Measurements from ENCODE around the gene ORMDL3. TPM values are rescaled to one million over a fixed set of nuclear protein-coding genes. Genes with fewer than 3 reads are reported as not detected.

Gene ORMDL3
- total RNA-seq, 1 donor from 2014 or later: 42.7 TPM

GRCh38 chr17:39966771-39967170 is 39.4 kb upstream of the ORMDL3 start:
- TF ChIP-seq, protein P1, sequence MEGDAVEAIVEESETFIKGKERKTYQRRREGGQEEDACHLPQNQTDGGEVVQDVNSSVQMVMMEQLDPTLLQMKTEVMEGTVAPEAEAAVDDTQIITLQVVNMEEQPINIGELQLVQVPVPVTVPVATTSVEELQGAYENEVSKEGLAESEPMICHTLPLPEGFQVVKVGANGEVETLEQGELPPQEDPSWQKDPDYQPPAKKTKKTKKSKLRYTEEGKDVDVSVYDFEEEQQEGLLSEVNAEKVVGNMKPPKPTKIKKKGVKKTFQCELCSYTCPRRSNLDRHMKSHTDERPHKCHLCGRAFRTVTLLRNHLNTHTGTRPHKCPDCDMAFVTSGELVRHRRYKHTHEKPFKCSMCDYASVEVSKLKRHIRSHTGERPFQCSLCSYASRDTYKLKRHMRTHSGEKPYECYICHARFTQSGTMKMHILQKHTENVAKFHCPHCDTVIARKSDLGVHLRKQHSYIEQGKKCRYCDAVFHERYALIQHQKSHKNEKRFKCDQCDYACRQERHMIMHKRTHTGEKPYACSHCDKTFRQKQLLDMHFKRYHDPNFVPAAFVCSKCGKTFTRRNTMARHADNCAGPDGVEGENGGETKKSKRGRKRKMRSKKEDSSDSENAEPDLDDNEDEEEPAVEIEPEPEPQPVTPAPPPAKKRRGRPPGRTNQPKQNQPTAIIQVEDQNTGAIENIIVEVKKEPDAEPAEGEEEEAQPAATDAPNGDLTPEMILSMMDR (IDR thresholded peaks at IDR 0.05): no peak
- TF ChIP-seq POLR2A (IDR thresholded peaks at IDR 0.05): no peak
- no peak for TF ChIP-seq POLR2AphosphoS5 (IDR thresholded peaks at IDR 0.05; ENCODE audit: insufficient read depth in 1 of 2, low read depth in 1 of 2)
- Histone ChIP-seq H3K4me1 (no peaks in the 10 kb centered on the region), H3K27me3 (no peaks in the 10 kb centered on the region), H3K27ac (no peak overlapping the region), H3K9me3 (no peaks in the 10 kb centered on the region), H3K36me3 (no peaks in the 10 kb centered on the region), H3K4me3 (no peak overlapping the region)
- no peak for DNase-seq (ENCODE audit: extremely low spot score in 2 of 2)
- intact Hi-C loops (cut with DNase I): no loop called here

DNA sequence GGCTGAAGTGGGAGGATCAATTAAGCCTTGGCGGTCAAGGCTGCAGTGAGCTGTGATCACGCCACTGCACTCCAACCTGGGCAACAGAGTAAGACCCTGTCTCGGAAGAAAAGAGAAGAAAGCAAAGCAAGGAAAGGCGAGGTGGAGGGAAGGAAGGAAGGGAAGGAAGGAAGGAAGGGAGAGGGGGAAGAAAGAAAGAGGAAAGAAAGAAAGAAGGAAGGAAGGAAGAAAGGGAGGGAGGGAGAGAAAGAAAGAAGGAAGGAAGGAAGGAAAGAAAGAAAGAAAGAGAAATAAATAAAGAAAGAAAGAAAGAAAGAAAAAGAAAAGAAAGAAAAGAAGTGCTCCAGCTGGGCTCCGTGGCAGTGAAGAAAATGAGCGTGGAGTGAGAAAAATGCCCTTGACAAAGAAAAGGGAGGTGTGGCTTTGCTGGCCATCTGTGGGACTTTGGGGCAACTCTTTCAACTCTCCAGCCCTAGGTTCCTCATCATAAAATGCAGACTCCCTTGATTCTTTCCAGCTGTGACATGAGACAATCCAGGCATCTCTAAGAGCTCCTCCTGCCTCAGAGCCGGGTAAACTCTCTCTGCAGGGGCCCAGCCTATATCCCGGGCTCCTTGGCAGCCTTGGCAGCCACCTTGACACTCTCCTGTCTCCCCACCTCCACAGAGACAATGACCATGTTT is 37.8 kb upstream of the ORMDL3 start:
- H3K4me1 ChIP-seq: no peaks in the 10 kb centered on the region
- no peak for DNase-seq (ENCODE audit: extremely low spot score in 2 of 2)
- no peaks in the 10 kb centered on the region for H3K9me3 ChIP-seq
- intact Hi-C loops (cut with DNase I): no loop called here
- H3K4me3 ChIP-seq: no peak overlapping the region
- H3K27me3 ChIP-seq: no peaks in the 10 kb centered on the region
- H3K27ac ChIP-seq: no peak overlapping the region
- no peak for TF ChIP-seq POLR2A (IDR thresholded peaks at IDR 0.05)
- TF ChIP-seq, protein P1 (IDR thresholded peaks at IDR 0.05): no peak
- no peak for TF ChIP-seq POLR2AphosphoS5 (IDR thresholded peaks at IDR 0.05; ENCODE audit: insufficient read depth in 1 of 2, low read depth in 1 of 2)
- H3K36me3 ChIP-seq: no peaks in the 10 kb centered on the region

DNA sequence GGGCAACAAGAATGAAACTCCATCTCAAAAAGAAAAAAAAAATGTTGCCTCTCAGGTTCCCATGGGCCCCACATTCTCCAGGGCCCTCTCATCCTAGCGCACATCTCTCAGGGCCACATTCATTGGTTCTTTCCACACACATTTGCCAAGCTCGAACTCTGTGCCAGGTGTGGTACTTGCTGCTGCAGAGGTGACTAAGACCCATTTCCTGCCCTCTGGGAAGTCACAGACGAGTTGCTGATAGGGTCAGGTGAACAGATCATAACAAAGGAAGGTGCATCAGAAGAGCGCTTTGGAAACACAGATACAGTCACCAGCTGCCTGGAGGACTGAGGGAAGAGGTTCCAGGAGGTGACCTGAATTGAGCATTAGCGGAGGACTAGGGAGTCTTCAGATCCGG is 36.4 kb upstream of the ORMDL3 start:
- no peaks in the 10 kb centered on the region for H3K9me3 ChIP-seq
- no peak for DNase-seq (ENCODE audit: extremely low spot score in 2 of 2)
- H3K27me3 ChIP-seq: no peaks in the 10 kb centered on the region
- TF ChIP-seq, protein P1 (IDR thresholded peaks at IDR 0.05): no peak
- no peak for TF ChIP-seq POLR2A (IDR thresholded peaks at IDR 0.05)
- no peak for TF ChIP-seq POLR2AphosphoS5 (IDR thresholded peaks at IDR 0.05; ENCODE audit: insufficient read depth in 1 of 2, low read depth in 1 of 2)
- H3K4me1 ChIP-seq: peaks cover 4% of the 10 kb centered on the region
- no peak overlapping the region for H3K27ac ChIP-seq
- no peak overlapping the region for H3K4me3 ChIP-seq
- intact Hi-C loops (cut with DNase I): no loop called here
- H3K36me3 ChIP-seq: no peaks in the 10 kb centered on the region

GRCh38 chr17:39962642-39963220 is 35.3 kb upstream of the ORMDL3 start, which contains the start of gene GSDMA:
GSDMA (plus strand) TSS chr17:39963004; CDS start chr17:39965688, 2,684 bp downstream.
- intact Hi-C loops (cut with DNase I): no loop called here
- Histone ChIP-seq H3K9me3 (no peaks in the 10 kb centered on the region), H3K4me3 (no peak within 1 kb of the TSS), H3K27me3 (no peaks in the 10 kb centered on the region), H3K4me1 (peaks cover 4% of the 10 kb centered on the region), H3K36me3 (no peaks in the 10 kb centered on the region), H3K27ac (no peak within 1 kb of the TSS)
- no peak for DNase-seq (ENCODE audit: extremely low spot score in 2 of 2)
- TF ChIP-seq, protein P1 (IDR thresholded peaks at IDR 0.05): no peak
- TF ChIP-seq POLR2AphosphoS5 (IDR thresholded peaks at IDR 0.05; ENCODE audit: insufficient read depth in 1 of 2, low read depth in 1 of 2) (no peak), POLR2A (IDR thresholded peaks at IDR 0.05) (no peak)

DNA sequence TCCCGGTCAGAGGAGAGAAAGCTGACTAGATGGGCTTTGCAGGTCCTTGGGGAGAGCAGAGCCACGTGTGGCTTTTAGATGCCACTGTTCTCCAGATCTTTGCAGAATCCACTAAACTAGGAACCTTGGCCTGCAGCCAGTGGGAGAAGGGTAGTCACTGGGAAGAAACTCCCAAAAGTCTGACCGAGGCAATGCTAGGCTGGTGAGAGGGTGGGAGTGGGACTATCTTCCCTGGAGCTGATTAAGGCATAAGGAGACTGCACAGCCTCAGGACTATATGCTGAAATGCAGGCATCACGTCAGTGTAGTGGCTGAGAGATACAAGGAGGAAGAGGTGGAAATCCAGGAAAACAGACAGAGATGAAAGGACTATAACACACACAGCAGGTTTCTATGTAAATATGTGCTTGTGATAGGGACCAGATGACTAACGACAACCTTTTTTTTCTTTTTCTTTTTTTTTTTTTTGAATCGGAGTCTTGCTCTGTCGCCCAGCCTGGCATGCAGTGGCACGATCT is 33.2 kb upstream of the ORMDL3 start:
- H3K9me3 ChIP-seq: no peaks in the 10 kb centered on the region
- no peaks in the 10 kb centered on the region for H3K27me3 ChIP-seq
- no peaks in the 10 kb centered on the region for H3K36me3 ChIP-seq
- TF ChIP-seq POLR2AphosphoS5 (IDR thresholded peaks at IDR 0.05; ENCODE audit: insufficient read depth in 1 of 2, low read depth in 1 of 2): no peak
- TF ChIP-seq POLR2A (IDR thresholded peaks at IDR 0.05): no peak
- no peak overlapping the region for H3K4me3 ChIP-seq
- H3K4me1 ChIP-seq: peaks cover 4% of the 10 kb centered on the region
- no peak for DNase-seq (ENCODE audit: extremely low spot score in 2 of 2)
- no peak overlapping the region for H3K27ac ChIP-seq
- intact Hi-C loops (cut with DNase I): no loop called here

Measured in vagina (tissue), 2 donors.